ENCODE measurements around the gene USP26. TPM values are rescaled to one million over a fixed set of nuclear protein-coding genes. Genes with fewer than 3 reads are reported as not detected.
"Not testable (repeated sequence)": the region's sequence is repeated elsewhere in the genome, so short reads cannot be mapped to it uniquely, and the experiment has no call there.

Gene USP26
- total RNA-seq, 1 donor from 2014 or later, result not detected

GRCh38 chrX:133090236-133090809 lies 6.6 kb downstream of the USP26 start:
- H3K27me3 Mint-ChIP-seq (ENCODE audit: unreplicated experiment), result no peaks in the 10 kb centered on the region
- H3K4me1 Mint-ChIP-seq (ENCODE audit: unreplicated experiment), result no peaks in the 10 kb centered on the region
- H3K4me3 Mint-ChIP-seq (ENCODE audit: unreplicated experiment), result no peak overlapping the region
- no peaks in the 10 kb centered on the region for H3K36me3 Mint-ChIP-seq (ENCODE audit: low read depth, unreplicated experiment)
- DNase-seq (ENCODE audit: low spot score), result no peak
- H3K9me3 Mint-ChIP-seq (ENCODE audit: unreplicated experiment), result no peaks in the 10 kb centered on the region
- TF ChIP-seq, protein P1, sequence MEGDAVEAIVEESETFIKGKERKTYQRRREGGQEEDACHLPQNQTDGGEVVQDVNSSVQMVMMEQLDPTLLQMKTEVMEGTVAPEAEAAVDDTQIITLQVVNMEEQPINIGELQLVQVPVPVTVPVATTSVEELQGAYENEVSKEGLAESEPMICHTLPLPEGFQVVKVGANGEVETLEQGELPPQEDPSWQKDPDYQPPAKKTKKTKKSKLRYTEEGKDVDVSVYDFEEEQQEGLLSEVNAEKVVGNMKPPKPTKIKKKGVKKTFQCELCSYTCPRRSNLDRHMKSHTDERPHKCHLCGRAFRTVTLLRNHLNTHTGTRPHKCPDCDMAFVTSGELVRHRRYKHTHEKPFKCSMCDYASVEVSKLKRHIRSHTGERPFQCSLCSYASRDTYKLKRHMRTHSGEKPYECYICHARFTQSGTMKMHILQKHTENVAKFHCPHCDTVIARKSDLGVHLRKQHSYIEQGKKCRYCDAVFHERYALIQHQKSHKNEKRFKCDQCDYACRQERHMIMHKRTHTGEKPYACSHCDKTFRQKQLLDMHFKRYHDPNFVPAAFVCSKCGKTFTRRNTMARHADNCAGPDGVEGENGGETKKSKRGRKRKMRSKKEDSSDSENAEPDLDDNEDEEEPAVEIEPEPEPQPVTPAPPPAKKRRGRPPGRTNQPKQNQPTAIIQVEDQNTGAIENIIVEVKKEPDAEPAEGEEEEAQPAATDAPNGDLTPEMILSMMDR (IDR thresholded peaks at IDR 0.05; ENCODE audit: unreplicated experiment), result no peak
- no peak overlapping the region for H3K27ac Mint-ChIP-seq (ENCODE audit: unreplicated experiment)

GRCh38 chrX:133089411-133089810 lies 7.5 kb downstream of the USP26 start:
- Mint-ChIP-seq H3K27ac (ENCODE audit: unreplicated experiment) (no peak overlapping the region), H3K4me1 (ENCODE audit: unreplicated experiment) (no peaks in the 10 kb centered on the region), H3K27me3 (ENCODE audit: unreplicated experiment) (no peaks in the 10 kb centered on the region), H3K4me3 (ENCODE audit: unreplicated experiment) (no peak overlapping the region), H3K9me3 (ENCODE audit: unreplicated experiment) (no peaks in the 10 kb centered on the region), H3K36me3 (ENCODE audit: low read depth, unreplicated experiment) (no peaks in the 10 kb centered on the region)
- TF ChIP-seq, protein P1 (IDR thresholded peaks at IDR 0.05; ENCODE audit: unreplicated experiment), result no peak
- no peak for DNase-seq (ENCODE audit: low spot score)

DNA sequence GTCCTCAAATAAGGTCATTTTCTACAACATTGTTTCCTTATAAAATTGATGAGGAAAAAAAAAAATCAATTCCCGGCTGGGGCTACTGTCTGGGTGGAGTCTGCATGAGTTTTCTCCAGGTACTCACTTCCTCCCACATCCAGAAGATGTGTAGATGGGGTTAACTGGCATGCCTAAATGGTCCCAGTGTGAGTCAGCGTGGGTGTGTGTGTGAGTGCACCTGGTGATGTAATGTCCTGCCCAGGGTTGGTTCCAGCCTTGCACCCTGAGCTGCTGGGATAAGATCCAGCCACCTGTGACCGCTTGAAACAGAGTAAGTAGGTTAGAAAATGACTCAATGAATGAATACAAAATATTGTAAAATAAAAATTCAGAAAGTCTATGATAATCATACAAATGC lies 11.1 kb downstream of the USP26 start:
- TF ChIP-seq, protein P1 (IDR thresholded peaks at IDR 0.05; ENCODE audit: unreplicated experiment), result no peak
- Mint-ChIP-seq H3K36me3 (ENCODE audit: low read depth, unreplicated experiment) (no peaks in the 10 kb centered on the region), H3K4me1 (ENCODE audit: unreplicated experiment) (peaks cover 2% of the 10 kb centered on the region), H3K27me3 (ENCODE audit: unreplicated experiment) (no peaks in the 10 kb centered on the region), H3K27ac (ENCODE audit: unreplicated experiment) (no peak overlapping the region), H3K9me3 (ENCODE audit: unreplicated experiment) (no peaks in the 10 kb centered on the region), H3K4me3 (ENCODE audit: unreplicated experiment) (no peak overlapping the region)
- no peak for DNase-seq (ENCODE audit: low spot score)

- H3K27me3 Mint-ChIP-seq (ENCODE audit: unreplicated experiment); DNase-seq (ENCODE audit: low spot score); H3K36me3 Mint-ChIP-seq (ENCODE audit: low read depth, unreplicated experiment); H3K4me1 Mint-ChIP-seq (ENCODE audit: unreplicated experiment); H3K27ac Mint-ChIP-seq (ENCODE audit: unreplicated experiment); H3K4me3 Mint-ChIP-seq (ENCODE audit: unreplicated experiment); H3K9me3 Mint-ChIP-seq (ENCODE audit: unreplicated experiment): not testable (repeated sequence)
These were observed 11.9 kb downstream of the USP26 start for GRCh38 chrX:133085056-133085455.

DNA sequence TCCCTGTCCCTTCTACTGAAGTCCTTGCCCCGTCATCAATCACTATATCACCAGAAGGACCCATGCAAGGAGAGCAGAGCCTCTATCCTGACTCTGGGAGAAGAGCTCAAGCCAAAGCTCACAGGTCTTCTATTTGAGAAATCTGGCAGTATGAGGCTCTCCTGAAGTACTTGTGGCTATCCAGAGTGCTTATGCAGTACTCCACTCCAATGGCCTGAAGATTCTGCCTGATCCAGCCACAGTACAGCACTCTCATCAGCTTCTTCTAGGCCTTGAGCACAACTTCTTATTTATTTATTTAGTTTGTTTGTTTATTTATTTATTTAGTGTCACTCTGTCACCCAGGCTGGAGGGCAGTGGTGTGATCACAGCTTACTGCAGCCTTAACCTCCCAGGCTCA lies 13.0 kb downstream of the USP26 start:
- Mint-ChIP-seq H3K27ac (ENCODE audit: unreplicated experiment) (no peak overlapping the region), H3K36me3 (ENCODE audit: low read depth, unreplicated experiment) (no peaks in the 10 kb centered on the region), H3K4me3 (ENCODE audit: unreplicated experiment) (no peak overlapping the region), H3K27me3 (ENCODE audit: unreplicated experiment) (no peaks in the 10 kb centered on the region), H3K4me1 (ENCODE audit: unreplicated experiment) (peaks cover 2% of the 10 kb centered on the region), H3K9me3 (ENCODE audit: unreplicated experiment) (no peaks in the 10 kb centered on the region)
- TF ChIP-seq, protein P1 (IDR thresholded peaks at IDR 0.05; ENCODE audit: unreplicated experiment), result no peak
- DNase-seq (ENCODE audit: low spot score), result no peak

All from endothelial cell (in vitro differentiated cells).